ENCODE measurements around the gene PSMB2.

Gene PSMB2

GRCh38 chr1:35640380-35641232, 720 bp downstream of the PSMB2 start:
- DNase-seq: peak; percentile 12

GRCh38 chr1:35637401-35637809, 3.9 kb downstream of the PSMB2 start:
- DNase-seq: peak; percentile 56

GRCh38 chr1:35633547-35633946, 7.8 kb downstream of the PSMB2 start:
- DNase-seq: no peak

- DNase-seq: no peak
These were observed 9.9 kb downstream of the PSMB2 start for GRCh38 chr1:35631396-35631795.

GRCh38 chr1:35629051-35629450, 12.3 kb downstream of the PSMB2 start:
- DNase-seq: no peak

- no peak for DNase-seq
These were observed 17.5 kb downstream of the PSMB2 start for GRCh38 chr1:35623832-35624231.

GRCh38 chr1:35622510-35623178, 18.7 kb downstream of the PSMB2 start:
- DNase-seq: no peak

GRCh38 chr1:35619237-35620121, 21.8 kb downstream of the PSMB2 start:
- DNase-seq: no peak

GRCh38 chr1:35615440-35615839, 25.9 kb downstream of the PSMB2 start:
- no peak for DNase-seq

GRCh38 chr1:35611655-35612054, 29.7 kb downstream of the PSMB2 start:
- no peak for DNase-seq

- no peak for DNase-seq
These were observed 35.5 kb downstream of the PSMB2 start for GRCh38 chr1:35605867-35606182.

- no peak for DNase-seq
These were observed 36.1 kb downstream of the PSMB2 start for GRCh38 chr1:35605071-35605866.

GRCh38 chr1:35603941-35604340, 37.4 kb downstream of the PSMB2 start:
- DNase-seq: no peak

GRCh38 chr1:35603468-35603867, 37.9 kb downstream of the PSMB2 start:
- DNase-seq: no peak

GRCh38 chr1:35600593-35600992, 40.7 kb downstream of the PSMB2 start:
- DNase-seq: no peak

GRCh38 chr1:35599411-35599810, 41.9 kb downstream of the PSMB2 start:
- no peak for DNase-seq

- DNase-seq: no peak
These were observed 42.4 kb downstream of the PSMB2 start for GRCh38 chr1:35598895-35599294.

GRCh38 chr1:35597870-35598269, 43.5 kb downstream of the PSMB2 start:
- DNase-seq: no peak

- DNase-seq: no peak
These were observed 45.6 kb downstream of the PSMB2 start for GRCh38 chr1:35595684-35596083.

GRCh38 chr1:35594005-35594760, 47.1 kb downstream of the PSMB2 start:
- DNase-seq: no peak

- DNase-seq: peak; percentile 11
These were observed 48.1 kb downstream of the PSMB2 start for GRCh38 chr1:35592991-35593769.
